ENCODE measurements around the gene ARHGEF10L. TPM values are rescaled to one million over a fixed set of nuclear protein-coding genes. Genes with fewer than 3 reads are reported as not detected.
A peak's percentile ranks its signal among the peaks of the same experiment; 100 is the strongest.

ARHGEF10L gene
- total RNA-seq, 1 donor from 2014 or later: 57.9 TPM

DNA sequence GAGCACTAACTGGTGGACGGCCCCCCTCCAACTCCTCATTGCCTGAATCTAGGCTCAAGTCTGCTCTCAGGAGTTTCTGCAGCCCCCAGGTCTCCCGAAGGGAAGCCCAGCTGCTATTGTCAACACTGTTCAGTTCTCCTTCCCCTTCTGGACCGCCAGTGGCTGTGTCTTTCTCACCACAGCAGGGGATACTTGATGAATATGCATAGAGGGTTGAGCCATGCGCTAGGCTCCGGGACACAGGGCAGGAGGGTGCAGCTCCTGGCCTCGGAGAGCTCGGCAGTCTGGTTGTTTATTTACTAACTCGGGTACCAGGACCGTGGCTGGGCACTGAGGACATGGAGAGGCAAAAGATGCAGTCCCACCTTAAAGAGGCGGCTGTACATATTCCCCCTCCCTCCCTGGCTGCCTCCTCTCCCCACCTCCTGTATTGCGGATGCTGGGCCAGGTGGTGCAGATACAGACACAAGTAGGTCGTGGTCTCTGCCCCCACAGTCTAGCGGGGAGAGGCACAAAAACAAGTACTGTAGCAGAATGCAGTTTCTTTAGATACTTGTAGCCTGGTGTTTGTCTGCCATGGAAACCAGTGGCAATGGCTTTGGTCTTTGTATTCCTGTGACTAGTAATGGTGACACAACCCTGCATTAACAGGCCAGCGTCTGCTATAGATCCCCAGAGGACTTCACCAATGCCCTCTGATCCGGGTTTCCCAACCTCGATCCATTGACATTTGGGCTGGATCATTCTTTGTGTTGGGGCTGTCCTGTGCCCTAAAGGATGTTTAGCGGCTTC lies 26.2 kb downstream of the ARHGEF10L start:
- Histone ChIP-seq H3K9me3 (no peaks in the 10 kb centered on the region), H3K27ac (no peak overlapping the region), H3K4me3 (no peak overlapping the region), H3K36me3 (no peaks in the 10 kb centered on the region), H3K27me3 (ENCODE audit: low read depth) (no peaks in the 10 kb centered on the region), H3K4me1 (peaks cover 66% of the 10 kb centered on the region)
- DNase-seq: no peak
- TF ChIP-seq, protein P1, sequence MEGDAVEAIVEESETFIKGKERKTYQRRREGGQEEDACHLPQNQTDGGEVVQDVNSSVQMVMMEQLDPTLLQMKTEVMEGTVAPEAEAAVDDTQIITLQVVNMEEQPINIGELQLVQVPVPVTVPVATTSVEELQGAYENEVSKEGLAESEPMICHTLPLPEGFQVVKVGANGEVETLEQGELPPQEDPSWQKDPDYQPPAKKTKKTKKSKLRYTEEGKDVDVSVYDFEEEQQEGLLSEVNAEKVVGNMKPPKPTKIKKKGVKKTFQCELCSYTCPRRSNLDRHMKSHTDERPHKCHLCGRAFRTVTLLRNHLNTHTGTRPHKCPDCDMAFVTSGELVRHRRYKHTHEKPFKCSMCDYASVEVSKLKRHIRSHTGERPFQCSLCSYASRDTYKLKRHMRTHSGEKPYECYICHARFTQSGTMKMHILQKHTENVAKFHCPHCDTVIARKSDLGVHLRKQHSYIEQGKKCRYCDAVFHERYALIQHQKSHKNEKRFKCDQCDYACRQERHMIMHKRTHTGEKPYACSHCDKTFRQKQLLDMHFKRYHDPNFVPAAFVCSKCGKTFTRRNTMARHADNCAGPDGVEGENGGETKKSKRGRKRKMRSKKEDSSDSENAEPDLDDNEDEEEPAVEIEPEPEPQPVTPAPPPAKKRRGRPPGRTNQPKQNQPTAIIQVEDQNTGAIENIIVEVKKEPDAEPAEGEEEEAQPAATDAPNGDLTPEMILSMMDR (IDR thresholded peaks at IDR 0.05): no peak
- ATAC-seq: no peak
- intact Hi-C loops (cut with DNase I): no loop called here

DNA sequence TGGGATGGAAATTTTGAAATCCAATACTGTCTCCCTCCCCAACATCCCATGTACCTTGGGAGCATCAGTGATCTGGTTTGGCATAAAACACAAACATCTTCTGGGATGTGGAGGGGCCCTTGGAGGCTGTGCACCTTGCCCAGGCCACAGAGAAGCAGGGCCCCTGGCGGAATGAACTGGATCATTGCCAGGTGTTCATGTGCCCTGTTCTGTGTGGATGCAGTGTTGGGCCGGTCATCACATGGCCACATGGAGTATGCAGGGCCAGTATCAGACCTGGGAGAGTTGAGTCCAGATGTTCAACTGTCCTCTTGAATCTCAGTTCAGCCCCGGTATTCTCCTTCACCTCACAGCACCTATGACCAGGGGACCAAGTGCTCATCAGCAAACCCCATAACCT lies 26.9 kb downstream of the ARHGEF10L start:
- DNase-seq (no peak), ATAC-seq (no peak)
- Histone ChIP-seq H3K4me3 (no peak overlapping the region), H3K36me3 (no peaks in the 10 kb centered on the region), H3K4me1 (peaks cover 59% of the 10 kb centered on the region), H3K27ac (peak overlapping the region; percentile 38), H3K27me3 (ENCODE audit: low read depth) (no peaks in the 10 kb centered on the region), H3K9me3 (no peaks in the 10 kb centered on the region)
- intact Hi-C loops (cut with DNase I): no loop called here
- TF ChIP-seq, protein P1 (IDR thresholded peaks at IDR 0.05): no peak

DNA sequence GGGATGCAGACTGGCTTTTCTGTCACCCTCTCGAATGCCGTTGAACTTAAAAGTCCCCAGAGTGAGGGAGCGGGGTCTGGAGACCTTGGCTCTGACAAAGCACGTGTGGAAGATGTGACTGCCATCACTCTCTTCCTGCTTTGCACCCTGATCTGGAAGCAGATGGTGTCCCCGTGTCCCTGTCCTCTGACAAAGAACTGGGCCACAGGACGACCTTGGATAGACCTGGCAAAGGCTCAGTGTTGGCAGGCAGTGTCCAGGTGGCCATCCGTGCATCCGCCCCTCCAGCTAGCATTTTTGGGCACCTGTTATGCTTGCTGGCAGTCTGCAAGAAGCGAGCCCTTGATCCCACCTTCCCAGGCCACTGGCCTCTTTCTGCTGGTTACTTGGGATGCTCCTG lies 27.4 kb downstream of the ARHGEF10L start:
- no peak for ATAC-seq

DNA sequence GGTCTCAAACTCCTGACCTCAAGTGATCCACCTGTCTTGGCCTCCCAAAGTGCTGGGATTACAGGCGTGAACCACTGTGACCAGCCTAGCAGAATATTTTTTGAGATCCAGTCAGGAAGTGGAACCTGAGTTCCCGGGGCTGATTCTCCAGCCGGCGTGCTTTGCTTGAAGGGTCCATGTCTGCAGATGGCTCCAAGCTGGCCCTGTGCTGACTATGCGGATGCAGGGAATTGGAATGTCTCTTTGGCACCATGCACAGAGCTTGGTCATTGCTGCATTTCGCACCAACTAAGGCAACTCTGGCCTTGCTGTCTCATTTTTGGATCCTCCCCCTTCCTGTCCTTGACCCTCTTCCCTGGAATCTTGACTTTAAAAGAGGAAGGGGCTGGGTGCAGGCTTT lies 28.1 kb downstream of the ARHGEF10L start:
- no peak overlapping the region for H3K4me3 ChIP-seq
- TF ChIP-seq, protein P1 (IDR thresholded peaks at IDR 0.05): no peak
- no peaks in the 10 kb centered on the region for H3K9me3 ChIP-seq
- intact Hi-C loops (cut with DNase I): no loop called here
- H3K4me1 ChIP-seq: peaks cover 48% of the 10 kb centered on the region
- peak overlapping the region; percentile 87 for H3K27ac ChIP-seq
- no peak for DNase-seq
- no peaks in the 10 kb centered on the region for H3K36me3 ChIP-seq
- no peaks in the 10 kb centered on the region for H3K27me3 ChIP-seq (ENCODE audit: low read depth)
- ATAC-seq: no peak

More for the DNA sequence above, 27.4 kb downstream of the ARHGEF10L start:
- Histone ChIP-seq H3K4me3 (no peak overlapping the region), H3K27me3 (ENCODE audit: low read depth) (no peaks in the 10 kb centered on the region), H3K4me1 (peaks cover 54% of the 10 kb centered on the region), H3K36me3 (no peaks in the 10 kb centered on the region), H3K27ac (peak overlapping the region; percentile 38), H3K9me3 (no peaks in the 10 kb centered on the region)
- no peak for DNase-seq
- TF ChIP-seq, protein P1 (IDR thresholded peaks at IDR 0.05): no peak
- intact Hi-C loops (cut with DNase I): no loop called here

DNA sequence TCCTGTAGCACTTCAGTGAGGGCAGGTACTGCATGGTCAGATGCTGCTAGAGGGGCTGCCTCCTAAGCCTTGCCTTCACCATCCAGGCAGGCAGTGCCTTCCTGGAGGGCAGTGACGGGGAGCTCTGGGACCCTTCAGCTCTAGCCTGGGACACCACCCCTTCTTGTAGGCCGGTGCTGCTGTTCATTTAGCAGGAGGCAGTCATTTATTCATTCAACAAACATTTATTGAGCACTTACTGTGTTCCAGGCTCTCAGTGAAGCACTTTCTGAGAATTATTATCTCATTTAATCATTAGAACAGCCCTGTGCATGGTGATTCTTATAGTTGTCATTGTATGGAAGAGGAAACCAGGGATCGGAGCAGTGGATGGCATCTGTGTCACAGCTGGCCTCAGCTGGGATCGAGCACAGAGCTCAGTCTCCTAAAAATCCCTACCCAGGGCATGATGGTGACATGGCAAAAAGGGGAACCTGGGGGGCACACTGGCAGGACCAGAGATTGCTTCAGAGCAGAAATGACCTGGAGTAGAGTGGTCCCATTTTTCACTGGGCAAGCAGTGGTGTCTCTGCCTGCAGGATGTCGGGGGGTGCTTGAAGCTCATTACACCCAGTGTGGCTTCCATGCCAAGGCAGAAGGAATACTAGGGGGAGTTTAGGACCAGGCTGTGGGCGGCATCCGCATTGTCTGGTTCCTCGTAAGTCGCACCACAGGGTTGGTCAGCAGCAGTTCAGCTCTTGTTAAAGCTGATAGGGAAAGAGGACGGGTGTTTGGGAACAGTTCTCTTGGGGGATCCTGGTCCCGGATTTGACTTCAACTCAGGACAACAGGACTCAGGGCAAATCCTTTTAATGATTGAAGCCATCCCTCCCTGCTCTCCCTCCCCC lies 28.8 kb downstream of the ARHGEF10L start:
- intact Hi-C loops (cut with DNase I): no loop called here
- Histone ChIP-seq H3K9me3 (no peaks in the 10 kb centered on the region), H3K4me3 (no peak overlapping the region), H3K27me3 (ENCODE audit: low read depth) (no peaks in the 10 kb centered on the region), H3K4me1 (peaks cover 48% of the 10 kb centered on the region), H3K36me3 (no peaks in the 10 kb centered on the region), H3K27ac (peak overlapping the region; percentile 87)
- no peak for DNase-seq
- TF ChIP-seq, protein P1 (IDR thresholded peaks at IDR 0.05): no peak
- ATAC-seq: no peak

Data from lower lobe of right lung (tissue), 2 donors.